ENCODE data around the gene ANKRD17.

- TF ChIP-seq NONO (IDR thresholded peaks at IDR 0.05; ENCODE audit: low read depth in 2 of 2, low read length in 1 of 2) (no peak), MAX (CRISPR knock-in tag; IDR thresholded peaks at IDR 0.05) (no peak), FOXP4 (CRISPR knock-in tag; IDR thresholded peaks at IDR 0.05; ENCODE audit: borderline replicate concordance) (no peak), RBM22 (IDR thresholded peaks at IDR 0.05; ENCODE audit: low read depth, low read length, poor library complexity, severe bottlenecking) (no peak), NR3C1 (CRISPR knock-in tag; IDR thresholded peaks at IDR 0.05) (no peak), MXI1 (IDR thresholded peaks at IDR 0.05; ENCODE audit: low read depth, low read length) (no peak), REST (IDR thresholded peaks at IDR 0.05; ENCODE audit: borderline replicate concordance) (peak; percentile 22; the same call in 1 of the 2 replicates), REST (CRISPR knock-in tag; IDR thresholded peaks at IDR 0.05; ENCODE audit: low read depth) (no peak), PTTG1 (tag; IDR thresholded peaks at IDR 0.05; ENCODE audit: low read depth) (no peak), PRPF4 (IDR thresholded peaks at IDR 0.05; ENCODE audit: insufficient read depth, low read depth, low read length, poor library complexity, severe bottlenecking) (no peak), NR2C1 (IDR thresholded peaks at IDR 0.05) (no peak), NR2C1 (tag; IDR thresholded peaks at IDR 0.05) (no peak), SP2 (IDR thresholded peaks at IDR 0.05; ENCODE audit: extremely low read depth, low read depth, low read length, poor library complexity, severe bottlenecking) (no peak), POLR2A (conservative IDR thresholded peaks at IDR 0.05) (no peak), RFX5 (IDR thresholded peaks at IDR 0.05; ENCODE audit: low read depth, low read length) (no peak), SIN3A (IDR thresholded peaks at IDR 0.05; ENCODE audit: borderline replicate concordance in 2 of 2, control insufficient read depth in 1 of 2, low read depth in 2 of 2, low read length in 2 of 2) (no peak)
These were observed 49.7 kb upstream of the ANKRD17 start for GRCh38 chr4:73308286-73308685.
